NCI-H510A (cell line): ENCODE measurements around the gene CCER1.
A peak's percentile ranks its signal among the peaks of the same experiment; 100 is the strongest.

ENCODE experiments used
- DNase-seq: peaks from one replicate; lab custom pipeline; 2025; lab: John Stamatoyannopoulos, UW

Gene CCER1

GRCh38 chr12:90920222-90920621 lies 34.8 kb downstream of the CCER1 start:
- no peak for DNase-seq

DNA sequence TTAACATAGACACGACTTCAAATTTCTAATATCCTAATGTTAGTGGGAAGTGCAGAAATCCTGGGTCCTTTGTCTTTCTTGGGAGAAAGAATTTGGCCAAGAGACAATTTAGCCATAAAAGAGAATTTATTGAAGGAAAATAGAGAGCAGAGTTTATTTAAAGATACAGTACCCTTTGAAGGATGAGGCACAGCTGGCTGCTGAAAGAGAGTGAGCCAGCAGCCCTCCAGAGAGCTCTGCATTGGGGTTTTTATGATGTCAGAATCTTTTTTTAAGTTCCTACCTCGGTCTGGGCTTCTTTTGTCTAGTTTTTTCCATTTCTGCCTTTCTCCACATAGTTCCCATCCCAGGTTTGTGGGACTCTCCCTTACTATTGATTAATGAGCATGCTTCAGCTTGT lies 37.5 kb downstream of the CCER1 start:
- DNase-seq = no peak

GRCh38 chr12:90916516-90916915 lies 38.5 kb downstream of the CCER1 start:
- DNase-seq = no peak

DNA sequence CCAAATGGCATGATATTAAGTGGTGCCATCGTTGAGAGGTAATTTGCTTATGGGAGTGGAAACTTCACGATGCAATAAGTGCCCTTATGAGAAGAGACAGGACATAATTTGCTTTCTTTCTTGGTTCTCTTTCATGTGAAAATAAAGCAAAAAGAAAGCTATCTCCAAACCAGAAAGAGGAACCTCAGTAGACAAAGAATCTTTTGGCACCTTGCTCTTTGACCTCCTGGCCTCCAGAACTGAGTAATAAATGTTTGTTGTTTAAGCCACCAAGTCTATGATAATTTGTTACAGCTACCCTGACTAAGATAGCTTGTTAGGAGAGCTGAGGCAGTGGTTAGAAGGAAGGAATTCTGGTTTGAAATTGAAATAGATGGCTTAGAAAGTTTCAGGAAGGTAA lies 39.6 kb downstream of the CCER1 start:
- DNase-seq = no peak

- DNase-seq = no peak
These were observed 44.0 kb downstream of the CCER1 start for GRCh38 chr12:90910958-90911357.

- DNase-seq = peak; percentile 10
These were observed 45.8 kb downstream of the CCER1 start for GRCh38 chr12:90909069-90909770.

DNA sequence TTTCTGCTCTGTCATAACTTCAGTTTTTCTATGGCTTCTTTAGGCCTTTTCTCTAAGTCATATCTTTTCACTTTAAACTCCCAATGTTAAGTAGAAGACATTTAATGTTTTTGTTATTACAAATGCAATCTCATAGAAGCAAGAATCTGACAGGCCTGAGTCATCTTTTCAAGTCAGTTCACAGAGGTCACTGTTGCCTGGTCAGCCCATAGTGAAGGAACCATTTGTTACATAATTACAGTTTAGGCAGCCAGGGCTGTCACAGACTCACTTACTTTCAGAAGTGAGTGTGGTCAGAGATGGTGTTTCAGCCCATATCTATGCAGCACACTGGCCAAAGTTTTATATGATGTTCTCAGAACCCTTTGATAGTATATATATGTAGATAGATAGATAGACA lies 46.5 kb downstream of the CCER1 start:
- no peak for DNase-seq

DNA sequence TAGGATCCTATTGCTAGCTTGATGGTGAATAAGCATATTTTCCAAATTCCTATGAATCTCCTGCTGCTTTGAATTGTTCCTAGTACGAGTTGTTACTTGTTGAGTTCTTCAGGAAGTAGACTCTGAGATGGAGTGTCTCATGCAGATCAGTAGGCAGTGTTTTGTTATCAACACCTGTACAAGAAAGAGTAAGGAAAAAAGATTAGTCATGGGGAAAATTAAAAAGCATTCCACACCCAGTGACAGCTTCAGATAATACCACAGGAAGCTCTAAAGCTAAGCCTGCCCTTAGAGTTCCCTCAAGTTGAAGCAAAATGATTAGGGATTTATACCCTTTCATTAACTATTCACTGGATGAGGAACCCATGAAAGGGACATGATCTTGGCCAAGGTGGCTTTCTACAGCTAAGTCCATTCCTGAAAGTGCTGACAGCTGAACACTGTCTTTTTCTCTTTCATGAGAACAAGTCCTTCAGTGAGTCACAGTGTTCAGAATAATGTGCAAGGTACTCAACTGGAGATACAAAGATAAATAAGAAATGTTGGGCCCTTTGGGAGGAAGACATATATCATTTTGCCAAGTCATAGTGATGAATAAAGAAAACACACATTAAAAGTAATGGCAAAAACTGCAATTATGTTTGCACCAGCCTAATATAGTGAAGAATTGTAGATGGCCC lies 49.1 kb downstream of the CCER1 start:
- no peak for DNase-seq

- no peak for DNase-seq
These were observed 52.4 kb downstream of the CCER1 start for GRCh38 chr12:90902596-90902995.
